Gastroesophageal sphincter (tissue), 4 donors: ENCODE results near the gene CD47. TPM values are rescaled to one million over a fixed set of nuclear protein-coding genes. Genes with fewer than 3 reads are reported as not detected.

Experiments used
- ATAC-seq: fragments of 150-250 bp; one replicate; pipeline ENCODE4 v1.9.1; 2016; ENCODE audit warnings: mild to moderate bottlenecking, moderate library complexity
- H3K27ac ChIP-seq, 4 donors: fragments of 200-600 bp; sonication (generic) in 3 of 4; 1 replicate in 3 of 4; 2 replicates in 1 of 4; pipeline ENCODE4 v1.5.1; 2016 to 2019
- H3K27me3 ChIP-seq: fragments of 200-600 bp; sonication (generic); one replicate; pipeline ENCODE4 v1.5.1; 2019
- H3K36me3 ChIP-seq, 2 donors: fragments of 200-600 bp; sonication (generic); one replicate each; pipeline ENCODE4 v1.5.1; 2019; ENCODE audit warnings: control low read depth in 1 of 2
- H3K4me1 ChIP-seq, 3 donors: fragments of 200-600 bp; sonication (generic); 1 replicate in 2 of 3; 2 replicates in 1 of 3; pipeline ENCODE4 v1.5.1; 2016 to 2019; ENCODE audit warnings: control low read depth in 2 of 3
- H3K4me3 ChIP-seq, 2 donors: fragments of 200-600 bp; sonication (generic); one replicate each; pipeline ENCODE4 v1.5.1; 2019; ENCODE audit warnings: mild to moderate bottlenecking in 1 of 2, moderate library complexity in 1 of 2
- H3K9me3 ChIP-seq, 3 donors: fragments of 200-600 bp; sonication (generic); one replicate each; pipeline ENCODE4 v1.5.1; 2017 to 2019; ENCODE audit warnings: control low read depth in 2 of 3
- CTCF ChIP-seq, 4 experiments: fragments of 200-600 bp in 2 of 4; fragments of 450-650 bp in 2 of 4; sonication (generic) in 1 of 4; IDR thresholded peaks; one replicate each; pipeline ENCODE4 v1.5.1; 2017 to 2019; ENCODE audit warnings: antibody characterized with exemption in 4 of 4, mild to moderate bottlenecking in 2 of 4, moderate library complexity in 2 of 4
- EP300 ChIP-seq: sonication (generic); formaldehyde crosslinking; IDR thresholded peaks from one replicate; pipeline ENCODE4 v1.6.1; 2017; ENCODE audit warnings: antibody characterized with exemption, mild to moderate bottlenecking
- POLR2A ChIP-seq, 2 donors: fragments of 450-650 bp; IDR thresholded peaks; one replicate each; pipeline ENCODE4 v1.6.1; 2017; ENCODE audit warnings: antibody characterized with exemption in 2 of 2, mild to moderate bottlenecking in 2 of 2, moderate library complexity in 1 of 2
- POLR2AphosphoS5 ChIP-seq: sonication (generic); formaldehyde crosslinking; IDR thresholded peaks from one replicate; pipeline ENCODE4 v1.6.1; 2017; ENCODE audit warnings: antibody characterized with exemption
- WGBS, 2 donors: methylation state at CpG; one replicate each; pipeline ENCODE4 v1.1.5; 2018; ENCODE audit warnings: low coverage in 1 of 2; 5-methylcytosine and 5-hydroxymethylcytosine counted together
- total RNA-seq, 4 donors: library from RNA; depleted of rRNA; stranded (reverse); fragments of >200 nt; gene quantifications; one replicate each; pipeline ENCODE4 v1.1.0, GENCODE V29; 2016

The CD47 gene
- total RNA-seq, 4 donors from 2014 or later = 60.0 to 91.5 (median 76.3) TPM

- TF ChIP-seq CTCF (IDR thresholded peaks at IDR 0.05) = no peak
- TF ChIP-seq POLR2AphosphoS5 = no peak
- TF ChIP-seq EP300 = no peak
- TF ChIP-seq POLR2A (IDR thresholded peaks at IDR 0.05) = no peak
- Histone ChIP-seq H3K9me3 (no peaks in the 10 kb centered on the region), H3K4me3 (no peak overlapping the region), H3K4me1 (peaks cover 0 to 15% (median 0%) of the 10 kb centered on the region in 3 donors), H3K27me3 (no peaks in the 10 kb centered on the region), H3K36me3 (peaks cover 0 to 32% of the 10 kb centered on the region in 2 donors), H3K27ac (no peak overlapping the region)
- ATAC-seq = no peak
- 50 to 100% methylated on average over 1 to 2 of the region's 8 CpGs for WGBS, 2 donors
Measured at GRCh38 chr3:108042300-108042699, 48.5 kb downstream of the CD47 start.

- Histone ChIP-seq H3K4me3 (no peak overlapping the region), H3K9me3 (no peaks in the 10 kb centered on the region), H3K27ac (no peak overlapping the region), H3K36me3 (peaks cover 0 to 24% of the 10 kb centered on the region in 2 donors), H3K4me1 (peaks cover 0 to 15% (median 0%) of the 10 kb centered on the region in 3 donors), H3K27me3 (no peaks in the 10 kb centered on the region)
- ATAC-seq = no peak
- 43 to 60% methylated on average over 1 of the region's 1 CpG for WGBS, 2 donors
- TF ChIP-seq POLR2AphosphoS5 = no peak
- no peak for TF ChIP-seq CTCF (IDR thresholded peaks at IDR 0.05)
- TF ChIP-seq POLR2A (IDR thresholded peaks at IDR 0.05) = no peak
- TF ChIP-seq EP300 = no peak
Measured at GRCh38 chr3:108041253-108041652, 49.6 kb downstream of the CD47 start.

GRCh38 chr3:108037770-108038169 is 53.1 kb downstream of the CD47 start:
- TF ChIP-seq EP300 (no peak), POLR2A (IDR thresholded peaks at IDR 0.05) (no peak), CTCF (IDR thresholded peaks at IDR 0.05) (no peak), POLR2AphosphoS5 (no peak)
- peaks cover 0 to 10% of the 10 kb centered on the region in 2 donors for H3K36me3 ChIP-seq
- no peaks in the 10 kb centered on the region for H3K27me3 ChIP-seq
- ATAC-seq = no peak
- WGBS, 2 donors = 79 to 100% methylated on average over 1 to 3 of the region's 3 CpGs
- no peak overlapping the region for H3K4me3 ChIP-seq
- H3K9me3 ChIP-seq = no peaks in the 10 kb centered on the region
- peaks cover 0 to 9% (median 0%) of the 10 kb centered on the region in 3 donors for H3K4me1 ChIP-seq
- no peak overlapping the region for H3K27ac ChIP-seq

DNA sequence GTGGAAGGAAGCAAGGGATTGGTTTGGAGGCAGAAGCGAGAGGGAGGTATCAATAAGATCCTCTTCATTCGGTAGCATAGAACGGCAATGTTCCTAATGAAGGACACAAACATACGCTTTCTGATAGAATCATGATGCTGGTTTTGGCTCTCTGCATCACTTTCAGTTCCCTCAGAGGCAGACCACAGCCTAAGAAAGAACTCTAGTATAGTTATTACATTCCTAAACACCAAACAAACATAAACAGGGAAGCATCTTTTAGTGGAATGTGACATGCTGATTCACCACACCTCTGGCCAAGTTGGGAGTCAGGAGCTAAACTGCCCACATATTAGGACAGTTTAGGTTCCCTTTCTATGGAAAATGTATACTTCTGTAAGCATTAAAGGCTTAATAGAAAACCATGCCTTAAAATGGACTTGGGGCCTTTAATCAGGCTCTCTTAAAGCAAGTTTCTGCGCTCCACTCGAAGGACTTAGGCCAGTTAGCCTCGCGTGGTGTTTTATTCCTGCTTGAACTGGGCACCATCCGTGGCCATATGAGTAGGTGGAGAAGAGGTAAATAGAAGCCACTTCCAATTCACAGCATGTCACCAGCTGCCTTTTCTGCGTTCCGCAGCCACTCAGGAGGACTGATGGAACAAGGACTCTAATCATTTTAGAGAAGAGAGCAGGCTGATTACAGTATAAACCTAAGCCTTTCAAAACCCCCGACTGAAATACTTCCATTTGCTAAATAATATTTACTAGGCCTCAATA is 53.7 kb downstream of the CD47 start:
- TF ChIP-seq CTCF (IDR thresholded peaks at IDR 0.05) (no peak), EP300 (no peak), POLR2A (IDR thresholded peaks at IDR 0.05) (no peak), POLR2AphosphoS5 (no peak)
- no peak overlapping the region for H3K27ac ChIP-seq

DNA sequence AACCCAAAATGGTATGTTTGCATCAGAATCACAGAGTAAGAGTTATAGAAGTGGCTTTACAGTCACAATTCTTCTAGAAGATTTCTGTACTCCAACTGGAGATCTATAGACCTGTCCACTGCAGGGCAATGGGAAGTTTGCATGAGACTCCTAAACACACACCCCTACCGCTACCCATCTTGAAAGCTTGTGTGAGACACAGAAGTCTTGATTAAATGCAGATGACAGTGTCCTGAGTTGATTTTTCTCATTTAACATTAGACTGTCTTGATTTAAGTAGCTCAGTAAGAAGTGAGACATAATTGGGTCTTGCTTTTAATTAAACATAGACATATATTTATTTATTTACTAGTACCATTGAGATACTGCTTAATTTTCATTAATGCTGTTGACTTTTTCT is 54.4 kb downstream of the CD47 start:
- Histone ChIP-seq H3K27me3 (no peaks in the 10 kb centered on the region), H3K9me3 (no peaks in the 10 kb centered on the region), H3K4me1 (peaks cover 0 to 1% (median 0%) of the 10 kb centered on the region in 3 donors), H3K4me3 (no peak overlapping the region), H3K27ac (no peak overlapping the region), H3K36me3 (no peaks in the 10 kb centered on the region)
- no peak for TF ChIP-seq POLR2AphosphoS5
- TF ChIP-seq EP300 = no peak
- TF ChIP-seq CTCF (IDR thresholded peaks at IDR 0.05) = no peak
- TF ChIP-seq POLR2A (IDR thresholded peaks at IDR 0.05) = no peak
- no peak for ATAC-seq
- WGBS, 2 donors = 82 to 100% methylated on average over 1 of the region's 1 CpG

More for the DNA sequence above, 53.7 kb downstream of the CD47 start:
- Histone ChIP-seq H3K9me3 (no peaks in the 10 kb centered on the region), H3K4me3 (no peak overlapping the region), H3K27me3 (no peaks in the 10 kb centered on the region), H3K36me3 (peaks cover 0 to 4% of the 10 kb centered on the region in 2 donors), H3K4me1 (peaks cover 0 to 9% (median 0%) of the 10 kb centered on the region in 3 donors)
- ATAC-seq = no peak
- 89 to 93% methylated on average over 7 to 12 of the region's 12 CpGs for WGBS, 2 donors
